Tibial nerve (tissue), 4 donors: ENCODE data around the gene PCSK6.

Experiments
- EP300 ChIP-seq, 2 donors: sonication (generic); formaldehyde crosslinking; IDR thresholded peaks; one replicate each; pipeline ENCODE4 v1.6.1; 2017; ENCODE audit warnings: antibody characterized with exemption in 2 of 2, mild to moderate bottlenecking in 1 of 2
- POLR2A ChIP-seq, 2 donors: fragments of 450-650 bp; IDR thresholded peaks; one replicate each; pipeline ENCODE4 v1.6.1; 2017; ENCODE audit warnings: antibody characterized with exemption in 2 of 2, mild to moderate bottlenecking in 2 of 2, moderate library complexity in 2 of 2
- TF ChIP-seq, protein P1 (sequence below), 5 experiments: fragments of 200-600 bp in 3 of 5; fragments of 450-650 bp in 2 of 5; sonication (generic) in 3 of 5; IDR thresholded peaks; one replicate each; pipeline ENCODE4 v1.5.1; 2016 to 2019; ENCODE audit warnings: antibody characterized with exemption in 5 of 5, mild to moderate bottlenecking in 3 of 5, moderate library complexity in 2 of 5

DNA sequence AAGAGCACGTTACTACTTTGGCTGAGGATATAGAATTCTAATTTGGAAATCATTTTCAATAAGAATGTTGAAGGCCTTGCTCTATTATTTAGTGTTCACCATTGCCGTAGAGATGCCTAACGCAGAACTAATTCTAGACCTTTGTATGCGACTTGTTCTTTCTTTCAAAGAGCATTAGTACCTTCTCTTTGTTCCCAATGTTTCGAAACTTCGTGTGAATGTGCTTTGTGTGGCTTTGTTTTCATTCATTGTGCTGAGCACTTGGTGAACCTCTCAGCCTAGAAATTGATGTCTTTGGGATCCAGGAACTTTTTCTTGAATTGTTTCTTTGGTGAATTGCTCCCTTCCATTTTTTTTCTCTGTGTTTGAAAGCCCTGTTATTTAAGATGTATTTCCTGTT lies 19.8 kb upstream of the PCSK6 start:
- TF ChIP-seq, protein P1, sequence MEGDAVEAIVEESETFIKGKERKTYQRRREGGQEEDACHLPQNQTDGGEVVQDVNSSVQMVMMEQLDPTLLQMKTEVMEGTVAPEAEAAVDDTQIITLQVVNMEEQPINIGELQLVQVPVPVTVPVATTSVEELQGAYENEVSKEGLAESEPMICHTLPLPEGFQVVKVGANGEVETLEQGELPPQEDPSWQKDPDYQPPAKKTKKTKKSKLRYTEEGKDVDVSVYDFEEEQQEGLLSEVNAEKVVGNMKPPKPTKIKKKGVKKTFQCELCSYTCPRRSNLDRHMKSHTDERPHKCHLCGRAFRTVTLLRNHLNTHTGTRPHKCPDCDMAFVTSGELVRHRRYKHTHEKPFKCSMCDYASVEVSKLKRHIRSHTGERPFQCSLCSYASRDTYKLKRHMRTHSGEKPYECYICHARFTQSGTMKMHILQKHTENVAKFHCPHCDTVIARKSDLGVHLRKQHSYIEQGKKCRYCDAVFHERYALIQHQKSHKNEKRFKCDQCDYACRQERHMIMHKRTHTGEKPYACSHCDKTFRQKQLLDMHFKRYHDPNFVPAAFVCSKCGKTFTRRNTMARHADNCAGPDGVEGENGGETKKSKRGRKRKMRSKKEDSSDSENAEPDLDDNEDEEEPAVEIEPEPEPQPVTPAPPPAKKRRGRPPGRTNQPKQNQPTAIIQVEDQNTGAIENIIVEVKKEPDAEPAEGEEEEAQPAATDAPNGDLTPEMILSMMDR (IDR thresholded peaks at IDR 0.05) = no peak
- TF ChIP-seq EP300 (IDR thresholded peaks at IDR 0.05) = no peak
- no peak for TF ChIP-seq POLR2A (IDR thresholded peaks at IDR 0.05)
